K562 (cell line): Measurements from ENCODE around the gene SMAD3. TPM values are rescaled to one million over a fixed set of nuclear protein-coding genes. Genes with fewer than 3 reads are reported as not detected.

Source experiments
- ADNP ChIP-seq: fragments of 200-800 bp; sonication (Bioruptor generic); IDR thresholded peaks from 2 replicates; pipeline ENCODE4 v1.6.1; 2016; ENCODE audit warnings: missing genetic modification characterization, missing compliant biosample characterization
- BHLHE40 ChIP-seq: IDR thresholded peaks from 2 replicates; pipeline ENCODE4 v1.6.1; 2011; ENCODE audit warnings: low read length, improper control_type of control experiment
- CBX1 ChIP-seq: sonication (generic); IDR thresholded peaks from 2 replicates; pipeline ENCODE4 v1.6.1; 2016; ENCODE audit warnings: antibody characterized with exemption, low read depth, mild to moderate bottlenecking
- ETV5 ChIP-seq: sonication (generic); formaldehyde crosslinking; IDR thresholded peaks from 2 replicates; pipeline ENCODE4 v1.4.0; 2020; ENCODE audit warnings: low read depth, mild to moderate bottlenecking, missing genetic modification reagents
- FUS ChIP-seq: fragments of 200-400 bp; formaldehyde crosslinking; optimal IDR thresholded peaks from 2 replicates; pipeline ENCODE3; 2017; ENCODE audit warnings: low read depth, low read length
- HDAC1 ChIP-seq, 2 experiments: fragments of 450-650 bp; IDR thresholded peaks; 2 replicates each; pipeline ENCODE4 v1.6.1; 2016 to 2017; ENCODE audit warnings: inconsistent platforms in 1 of 2, mild to moderate bottlenecking in 1 of 2, moderate library complexity in 1 of 2
- NUFIP1 ChIP-seq: fragments of 450-650 bp; IDR thresholded peaks from 2 replicates; pipeline ENCODE4 v1.6.1; 2018; ENCODE audit not compliant: partially characterized antibody
- SMARCE1 ChIP-seq: fragments of 450-650 bp; IDR thresholded peaks from 2 replicates; pipeline ENCODE4 v1.7.1; 2016; ENCODE audit warnings: mild to moderate bottlenecking
- ZFP36 ChIP-seq: fragments of 150-350 bp; IDR thresholded peaks from 2 replicates; pipeline ENCODE4 v1.6.1; 2018; ENCODE audit warnings: low read length, low read depth; ENCODE audit not compliant: partially characterized antibody
- polyA plus RNA-seq, 8 experiments: library from polyadenylated mRNA; depleted of rRNA in 4 of 8; stranded (reverse) in 5 of 8; unstranded in 3 of 8; fragments of >200 nt; fragmentation: Nextera tagmentation in 2 of 8; fragmentation: Illumina TruSeq in 1 of 8; extraction: Ambion mirVana in 2 of 8; extraction: Trizol in 1 of 8; gene quantifications; 2 replicates each; pipeline versions ENCODE4 v1.2.1 to v1.2.3, GENCODE V29; 2011 to 2014; ENCODE audit warnings: inconsistent platforms in 1 of 8, missing spikeins in 1 of 8
- total RNA-seq, 7 experiments: library from RNA; depleted of rRNA in 6 of 7; stranded (reverse); fragments of >200 nt in 6 of 7; fragmentation: Illumina TruSeq in 2 of 7; extraction: Trizol in 2 of 7; gene quantifications; 2 replicates each; pipeline versions ENCODE4 v1.2.1 to v1.2.3, GENCODE V29; 2011 to 2021; ENCODE audit warnings: low replicate concordance in 1 of 7
- TF ChIP-seq, protein P1 (sequence below): fragments of 250-450 bp; sonication (Bioruptor Pico); IDR thresholded peaks from 2 replicates; pipeline ENCODE4 v1.5.0; 2021

The SMAD3 gene
- total and polyA plus RNA-seq, 9 of the 15 experiments (the other 6 are each of a cell fraction or from before 2014, with no cell fraction given) = 4.3 to 39.2 (median 11.1) TPM

DNA sequence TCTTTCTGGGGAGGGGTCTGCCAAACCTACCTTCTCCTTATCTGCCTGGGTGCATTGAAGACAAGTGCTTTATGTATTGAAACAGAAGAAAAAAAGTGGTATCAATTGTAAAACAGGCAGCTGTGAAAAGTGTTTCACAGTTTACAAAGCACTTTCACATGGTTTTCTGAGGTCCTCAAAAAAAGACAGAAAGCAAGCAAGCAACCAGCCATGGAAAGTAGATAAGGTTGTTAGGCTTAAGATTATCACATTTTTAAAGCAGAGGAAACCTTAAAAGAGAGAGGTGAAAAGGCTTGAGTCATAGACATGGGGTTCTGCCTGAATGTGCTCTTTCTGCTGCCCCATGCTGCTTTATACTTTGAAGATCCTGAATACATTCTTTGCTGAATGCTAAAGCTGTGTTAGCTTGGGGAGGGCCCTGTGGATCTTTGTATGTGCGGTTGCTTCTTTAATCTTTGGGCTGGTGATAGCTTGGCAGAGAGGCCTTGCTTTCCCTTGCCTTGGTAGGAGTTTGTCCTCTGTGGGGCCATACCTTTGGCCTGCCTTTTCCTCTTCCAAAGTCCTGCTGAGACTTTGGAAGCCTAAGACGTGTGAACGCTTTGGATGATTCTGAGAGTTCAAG lies 2.6 kb downstream of the SMAD3 start (continued):
- TF ChIP-seq SMARCE1 = no peak
- TF ChIP-seq ETV5 (CRISPR knock-in tag) = no peak
- TF ChIP-seq CBX1 = no peak
- TF ChIP-seq FUS = no peak
- TF ChIP-seq, protein P1, sequence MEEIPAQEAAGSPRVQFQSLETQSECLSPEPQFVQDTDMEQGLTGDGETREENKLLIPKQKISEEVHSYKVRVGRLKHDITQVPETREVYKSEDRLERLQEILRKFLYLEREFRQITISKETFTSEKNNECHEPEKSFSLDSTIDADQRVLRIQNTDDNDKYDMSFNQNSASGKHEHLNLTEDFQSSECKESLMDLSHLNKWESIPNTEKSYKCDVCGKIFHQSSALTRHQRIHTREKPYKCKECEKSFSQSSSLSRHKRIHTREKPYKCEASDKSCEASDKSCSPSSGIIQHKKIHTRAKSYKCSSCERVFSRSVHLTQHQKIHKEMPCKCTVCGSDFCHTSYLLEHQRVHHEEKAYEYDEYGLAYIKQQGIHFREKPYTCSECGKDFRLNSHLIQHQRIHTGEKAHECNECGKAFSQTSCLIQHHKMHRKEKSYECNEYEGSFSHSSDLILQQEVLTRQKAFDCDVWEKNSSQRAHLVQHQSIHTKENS = no peak
- TF ChIP-seq ZFP36 = no peak
- TF ChIP-seq ADNP (tag) = no peak
- peak in 1 of 2 experiments; percentile 57; a peak in 2 of 4 replicates for TF ChIP-seq HDAC1 (IDR thresholded peaks at IDR 0.05)
- TF ChIP-seq NUFIP1 = no peak
- no peak for TF ChIP-seq BHLHE40
